IPS-18a (cell line): ENCODE measurements around the gene MXRA8.
"Not testable (repeated sequence)": the region's sequence is repeated elsewhere in the genome, so short reads cannot be mapped to it uniquely, and the experiment has no call there.

ENCODE experiments used
- H3K27ac ChIP-seq: one replicate; pipeline ENCODE4 v1.5.1; 2013; ENCODE audit warnings: low read length
- H3K27me3 ChIP-seq: one replicate; pipeline ENCODE4 v1.6.1; 2013; ENCODE audit warnings: mild to moderate bottlenecking, low read length; ENCODE audit not compliant: control insufficient read depth, insufficient read depth
- H3K36me3 ChIP-seq: one replicate; pipeline ENCODE4 v1.6.1; 2013; ENCODE audit warnings: low read depth, low read length; ENCODE audit not compliant: control insufficient read depth
- H3K4me1 ChIP-seq: one replicate; pipeline ENCODE4 v1.6.1; 2013; ENCODE audit warnings: low read depth, low read length; ENCODE audit not compliant: control insufficient read depth
- H3K4me3 ChIP-seq: one replicate; pipeline ENCODE4 v1.5.1; 2013; ENCODE audit warnings: low read length
- H3K9ac ChIP-seq: one replicate; pipeline ENCODE4 v1.6.1; 2013; ENCODE audit warnings: mild to moderate bottlenecking, low read length, moderate library complexity
- H3K9me3 ChIP-seq: one replicate; pipeline ENCODE4 v1.6.1; 2013; ENCODE audit warnings: low read depth, low read length; ENCODE audit not compliant: control insufficient read depth

MXRA8 gene

GRCh38 chr1:1318777-1319645 is 39.3 kb downstream of the MXRA8 start:
- peaks cover 27% of the 10 kb centered on the region for H3K36me3 ChIP-seq
- no peaks in the 10 kb centered on the region for H3K9me3 ChIP-seq
- no peak overlapping the region for H3K4me3 ChIP-seq
- H3K4me1 ChIP-seq: peaks cover 9% of the 10 kb centered on the region
- H3K9ac ChIP-seq: no peak overlapping the region
- H3K27me3 ChIP-seq: no peaks in the 10 kb centered on the region
- H3K27ac ChIP-seq: no peak overlapping the region

- no peaks in the 10 kb centered on the region for H3K27me3 ChIP-seq
- no peaks in the 10 kb centered on the region for H3K9me3 ChIP-seq
- no peak overlapping the region for H3K4me3 ChIP-seq
- H3K9ac ChIP-seq: no peak overlapping the region
- peaks cover 36% of the 10 kb centered on the region for H3K36me3 ChIP-seq
- no peak overlapping the region for H3K27ac ChIP-seq
- H3K4me1 ChIP-seq: peaks cover 9% of the 10 kb centered on the region
Observed at GRCh38 chr1:1318131-1318652, 40.2 kb downstream of the MXRA8 start.

- Histone ChIP-seq H3K36me3 (peaks cover 42% of the 10 kb centered on the region), H3K27me3 (no peaks in the 10 kb centered on the region), H3K4me3 (no peak overlapping the region), H3K9ac (no peak overlapping the region), H3K4me1 (peaks cover 9% of the 10 kb centered on the region), H3K27ac (no peak overlapping the region), H3K9me3 (no peaks in the 10 kb centered on the region)
Observed at GRCh38 chr1:1317420-1317819, 40.9 kb downstream of the MXRA8 start.

- H3K4me3 ChIP-seq, H3K27ac ChIP-seq, H3K27me3 ChIP-seq, H3K9ac ChIP-seq, H3K9me3 ChIP-seq, H3K4me1 ChIP-seq: not testable (repeated sequence)
- H3K36me3 ChIP-seq: peaks cover 49% of the 10 kb centered on the region
Observed at GRCh38 chr1:1316199-1316598, 42.2 kb downstream of the MXRA8 start.

GRCh38 chr1:1315435-1315954 is 42.9 kb downstream of the MXRA8 start:
- Histone ChIP-seq H3K27ac (no peak overlapping the region), H3K36me3 (peaks cover 53% of the 10 kb centered on the region), H3K4me3 (no peak overlapping the region), H3K9me3 (no peaks in the 10 kb centered on the region), H3K27me3 (no peaks in the 10 kb centered on the region), H3K9ac (no peak overlapping the region), H3K4me1 (peaks cover 9% of the 10 kb centered on the region)

GRCh38 chr1:1314678-1315335 is 43.5 kb downstream of the MXRA8 start:
- no peak overlapping the region for H3K9ac ChIP-seq
- no peaks in the 10 kb centered on the region for H3K27me3 ChIP-seq
- H3K36me3 ChIP-seq: peaks cover 52% of the 10 kb centered on the region
- H3K4me3 ChIP-seq: no peak overlapping the region
- peaks cover 12% of the 10 kb centered on the region for H3K4me1 ChIP-seq
- H3K9me3 ChIP-seq: no peaks in the 10 kb centered on the region
- H3K27ac ChIP-seq: no peak overlapping the region

- Histone ChIP-seq H3K36me3 (peaks cover 46% of the 10 kb centered on the region), H3K27ac (no peak overlapping the region), H3K4me3 (no peak overlapping the region)
Observed at GRCh38 chr1:1314237-1314586, 44.1 kb downstream of the MXRA8 start.

GRCh38 chr1:1313500-1314236 is 44.7 kb downstream of the MXRA8 start:
- no peak overlapping the region for H3K9ac ChIP-seq
- peaks cover 12% of the 10 kb centered on the region for H3K4me1 ChIP-seq
- H3K4me3 ChIP-seq: no peak overlapping the region
- H3K27ac ChIP-seq: no peak overlapping the region
- H3K9me3 ChIP-seq: no peaks in the 10 kb centered on the region
- H3K36me3 ChIP-seq: peaks cover 43% of the 10 kb centered on the region
- H3K27me3 ChIP-seq: no peaks in the 10 kb centered on the region

More at GRCh38 chr1:1314237-1314586, 44.1 kb downstream of the MXRA8 start:
- H3K27me3 ChIP-seq: no peaks in the 10 kb centered on the region
- H3K4me1 ChIP-seq: peaks cover 12% of the 10 kb centered on the region
- H3K9me3 ChIP-seq: no peaks in the 10 kb centered on the region
- H3K9ac ChIP-seq: no peak overlapping the region

GRCh38 chr1:1312450-1313314 is 45.7 kb downstream of the MXRA8 start:
- Histone ChIP-seq H3K4me1 (peaks cover 12% of the 10 kb centered on the region), H3K27me3 (no peaks in the 10 kb centered on the region), H3K27ac (no peak overlapping the region), H3K4me3 (no peak overlapping the region), H3K36me3 (peaks cover 43% of the 10 kb centered on the region), H3K9me3 (no peaks in the 10 kb centered on the region), H3K9ac (no peak overlapping the region)

- no peaks in the 10 kb centered on the region for H3K9me3 ChIP-seq
- no peak overlapping the region for H3K9ac ChIP-seq
- peaks cover 35% of the 10 kb centered on the region for H3K36me3 ChIP-seq
- H3K4me1 ChIP-seq: peaks cover 19% of the 10 kb centered on the region
- H3K27me3 ChIP-seq: peaks cover 6% of the 10 kb centered on the region
- H3K4me3 ChIP-seq: no peak overlapping the region
- H3K27ac ChIP-seq: no peak overlapping the region
Observed at GRCh38 chr1:1311107-1312104, 46.9 kb downstream of the MXRA8 start.
